ENCODE data around the gene PIP4K2A.
"Not testable (repeated sequence)": the region's sequence is repeated elsewhere in the genome, so short reads cannot be mapped to it uniquely, and the experiment has no call there.

The PIP4K2A gene

DNA sequence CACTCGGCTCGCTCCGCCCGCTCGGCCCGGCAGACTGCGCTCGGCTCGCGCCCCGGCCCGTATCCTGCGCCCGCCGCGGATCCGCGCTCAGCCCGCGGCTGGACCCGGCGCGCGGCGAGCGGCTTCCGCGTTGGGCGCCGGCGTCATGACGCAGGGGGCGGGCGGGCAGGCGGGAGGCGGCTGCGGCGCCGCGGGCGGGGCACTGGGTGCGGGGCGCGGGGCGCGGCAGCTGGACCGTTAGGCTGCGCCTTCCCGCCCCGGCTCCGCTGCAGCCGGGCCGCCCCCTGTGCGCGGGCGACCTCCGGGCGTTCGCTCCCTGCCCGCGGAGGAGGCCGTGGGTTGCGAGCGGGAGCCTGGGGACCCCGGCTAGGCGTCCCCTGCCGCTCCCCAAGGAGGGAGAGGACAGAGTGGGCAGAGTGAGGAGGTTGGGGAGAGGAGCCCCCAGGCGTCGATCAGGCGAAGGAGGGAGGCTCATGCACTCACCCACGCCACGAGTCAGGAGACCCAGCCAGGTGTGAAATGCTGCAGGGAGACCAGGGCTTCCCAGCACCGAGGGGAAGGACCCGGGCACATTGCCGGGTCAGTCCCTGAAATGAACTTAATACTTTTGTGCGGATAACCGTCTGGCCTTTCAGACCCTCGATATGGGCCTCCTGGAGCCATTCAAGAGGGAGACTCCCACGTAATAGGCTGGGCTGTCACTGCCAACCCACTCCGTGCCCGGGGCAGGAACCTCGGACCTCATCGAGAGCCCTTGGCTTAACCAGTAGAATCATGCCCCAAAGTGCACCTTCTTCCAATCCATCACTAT, at the start of gene PIP4K2A:
PIP4K2A (minus strand) TSS at position 100 of the 811 bp plus-strand sequence. CDS start 252 bp downstream, outside the sequence.
- DNase-seq = peak; percentile 82

GRCh38 chr10:22761569-22762220, 47.3 kb upstream of the PIP4K2A start:
- DNase-seq = no peak

DNA sequence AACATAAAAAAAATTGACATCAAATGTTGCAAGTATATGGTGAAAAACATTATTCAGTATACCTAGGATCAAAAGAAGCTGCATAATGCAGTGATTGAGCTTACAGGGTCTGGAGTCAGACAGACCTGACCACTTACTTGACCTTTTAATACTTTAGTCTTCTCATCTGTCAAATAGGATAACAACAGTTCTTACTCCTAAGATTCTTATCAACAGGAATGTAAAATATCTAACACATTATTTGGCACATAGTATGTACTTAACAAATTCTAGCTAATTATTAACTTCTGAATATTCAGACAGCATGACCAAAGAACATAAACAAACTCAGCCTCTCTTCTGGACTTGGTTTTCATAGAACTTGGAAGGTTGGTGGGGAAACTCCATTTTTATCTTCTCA, 45.6 kb upstream of the PIP4K2A start:
- DNase-seq = no peak

GRCh38 chr10:22758867-22759266, 44.5 kb upstream of the PIP4K2A start:
- no peak for DNase-seq

DNA sequence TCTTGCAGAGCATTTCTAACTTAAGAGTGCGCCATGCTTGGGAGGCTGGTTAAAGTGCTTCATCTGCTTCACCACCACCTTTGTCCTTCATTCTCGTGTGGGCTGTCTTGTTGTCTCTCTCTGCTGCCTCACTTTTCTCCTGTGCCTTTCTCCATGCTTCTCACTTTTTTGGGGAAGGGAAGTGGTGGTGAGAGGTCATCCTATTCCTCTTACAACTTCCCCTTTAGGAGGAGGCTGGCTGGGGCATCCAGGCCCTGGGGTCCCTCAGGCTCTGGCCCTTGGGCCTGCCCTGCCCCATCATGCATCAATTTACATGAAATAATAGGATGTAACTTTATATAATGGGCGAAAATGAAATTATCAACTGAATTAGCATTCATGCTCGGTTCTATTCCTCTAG, 39.9 kb upstream of the PIP4K2A start:
- no peak for DNase-seq

DNA sequence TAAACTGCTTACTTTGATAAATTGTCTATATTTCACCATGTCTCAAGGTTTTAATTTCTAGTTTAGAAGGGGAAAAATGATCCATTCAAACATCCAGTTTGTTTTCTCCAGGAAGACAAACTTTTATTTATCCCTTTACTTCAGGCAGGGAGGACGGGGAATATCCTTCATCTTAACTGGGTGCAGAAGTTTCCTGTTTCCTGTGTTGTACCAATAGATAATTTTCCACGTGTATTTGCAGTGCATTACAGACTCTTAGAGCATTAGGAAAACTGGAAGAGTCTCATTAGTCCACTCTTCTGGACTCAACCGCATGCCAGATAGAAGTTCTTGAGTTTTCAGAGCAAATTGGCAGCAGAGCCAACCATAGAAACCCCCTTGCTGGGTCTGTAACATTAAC, 39.4 kb upstream of the PIP4K2A start:
- DNase-seq = no peak

GRCh38 chr10:22752272-22752889, 38.0 kb upstream of the PIP4K2A start:
- DNase-seq = no peak

DNA sequence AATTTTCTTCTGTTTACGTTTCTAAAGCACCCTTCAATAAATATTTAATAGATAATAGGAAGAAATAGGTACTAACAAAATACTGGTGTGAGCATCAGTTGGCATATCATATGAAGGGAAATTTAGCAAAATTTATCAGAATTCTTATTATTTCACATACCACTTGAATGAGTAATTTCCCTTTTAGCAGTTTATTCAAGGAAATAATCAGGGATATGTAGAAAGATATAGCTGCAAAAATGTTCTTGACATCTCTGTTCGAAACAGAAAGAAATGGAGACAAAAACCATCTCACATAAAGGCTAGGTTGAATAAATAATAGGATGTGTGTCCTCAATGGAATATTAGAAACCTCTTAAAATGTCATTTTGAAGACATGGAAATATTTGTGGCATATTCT, 35.8 kb upstream of the PIP4K2A start:
- DNase-seq = no peak

GRCh38 chr10:22744858-22745257, 30.5 kb upstream of the PIP4K2A start:
- not testable (repeated sequence) for DNase-seq

GRCh38 chr10:22742678-22743077, 28.3 kb upstream of the PIP4K2A start:
- no peak for DNase-seq

DNA sequence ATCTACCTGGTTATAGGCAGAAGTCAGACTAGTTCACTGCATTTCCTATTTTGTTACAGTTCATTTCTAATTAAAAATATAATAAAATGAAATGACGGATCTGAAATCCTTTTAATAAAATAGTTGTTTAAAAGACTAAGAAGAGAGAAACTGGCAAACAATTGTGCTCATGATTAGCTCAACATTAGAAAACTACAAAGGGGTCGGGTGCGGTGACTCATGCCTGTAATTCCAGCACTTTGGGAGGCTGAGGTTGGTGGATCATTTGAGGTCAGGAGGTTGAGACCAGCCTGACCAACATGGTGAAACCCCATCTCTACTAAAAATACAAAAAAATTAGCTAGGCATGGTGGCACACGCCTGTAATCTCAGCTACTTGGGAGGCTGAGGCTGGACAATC, 27.3 kb upstream of the PIP4K2A start:
- not testable (repeated sequence) for DNase-seq

DNA sequence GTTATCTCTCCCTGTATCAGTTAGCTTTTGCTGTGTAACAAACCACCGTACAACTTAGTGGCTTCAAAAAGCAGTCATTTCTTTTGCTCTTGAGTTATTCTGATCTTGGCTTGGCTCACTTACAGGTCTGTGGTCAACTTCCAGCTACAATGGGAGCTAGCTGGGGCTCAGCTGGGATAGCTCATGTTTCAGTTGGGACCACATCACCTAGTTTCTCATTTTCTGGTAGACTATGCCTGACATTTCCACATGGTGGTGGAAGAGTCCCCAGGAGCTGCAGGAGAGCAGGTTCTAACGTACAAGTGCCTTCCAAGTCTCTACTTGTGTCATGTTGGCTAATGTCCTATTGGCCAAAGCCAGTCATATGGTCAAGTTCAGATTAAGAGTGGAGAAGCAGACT, 25.8 kb upstream of the PIP4K2A start:
- DNase-seq = no peak

GRCh38 chr10:22737587-22737986, 23.2 kb upstream of the PIP4K2A start:
- no peak for DNase-seq

- no peak for DNase-seq
Measured at GRCh38 chr10:22736134-22736533, 21.8 kb upstream of the PIP4K2A start.

DNA sequence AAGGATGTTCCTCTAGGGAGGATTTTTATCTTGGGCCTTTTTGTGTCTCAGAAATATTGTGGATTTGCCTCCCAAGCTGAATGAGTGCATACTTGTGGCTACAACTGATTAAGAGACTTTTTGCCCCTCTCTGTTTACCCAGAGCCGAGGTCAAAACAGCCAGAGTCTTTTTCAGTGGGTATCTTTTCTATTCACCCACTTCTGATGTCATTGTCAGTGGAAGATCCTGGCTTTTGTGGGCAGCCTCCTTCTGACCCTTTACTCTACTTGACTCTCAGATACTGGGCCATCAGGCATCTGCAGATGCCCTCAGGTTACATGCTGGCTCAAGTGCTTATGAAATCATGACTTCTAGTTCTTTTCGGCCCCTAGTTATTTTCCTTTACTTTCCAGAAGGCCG, 19.6 kb upstream of the PIP4K2A start:
- DNase-seq = no peak

DNA sequence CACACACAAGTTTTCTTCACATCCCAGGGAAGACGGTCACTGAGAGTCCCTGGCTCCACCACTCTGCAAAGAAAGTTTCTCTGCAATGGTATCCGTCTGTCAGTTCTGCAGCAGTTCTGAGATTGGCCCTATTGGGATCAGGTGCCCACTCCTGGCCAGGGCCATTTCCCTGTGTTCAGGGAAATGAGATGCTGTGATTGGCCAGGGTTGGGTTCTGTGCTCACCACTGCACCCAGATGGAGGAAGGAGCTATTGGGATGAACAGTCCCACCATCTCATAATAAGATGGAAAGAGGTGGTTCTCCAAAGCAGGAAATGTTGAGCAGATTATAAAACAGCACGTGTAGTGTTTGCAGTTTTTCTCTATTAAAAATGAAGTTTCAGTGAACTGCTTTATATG, 13.3 kb upstream of the PIP4K2A start:
- DNase-seq = no peak

GRCh38 chr10:22727112-22727511, 12.7 kb upstream of the PIP4K2A start:
- no peak for DNase-seq

DNA sequence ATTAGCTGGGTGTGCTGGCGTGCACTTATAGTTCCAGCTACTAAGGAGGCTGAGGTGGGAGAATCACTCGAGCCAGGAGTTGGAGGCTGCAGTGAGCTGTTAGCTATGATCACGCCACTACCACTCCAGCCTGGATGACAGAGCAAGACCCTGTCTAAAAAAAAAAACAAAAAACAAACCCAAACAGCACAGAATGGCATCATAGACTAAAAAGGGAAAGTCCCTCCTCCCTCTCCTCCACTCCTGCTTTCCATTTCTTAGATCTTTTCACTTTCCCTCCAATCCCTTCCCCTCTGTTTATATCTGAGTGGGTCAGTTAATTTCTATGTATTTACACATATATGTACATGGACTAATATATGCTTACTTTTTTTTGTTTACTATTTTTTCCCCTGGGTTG, 10.4 kb upstream of the PIP4K2A start:
- no peak for DNase-seq

DNA sequence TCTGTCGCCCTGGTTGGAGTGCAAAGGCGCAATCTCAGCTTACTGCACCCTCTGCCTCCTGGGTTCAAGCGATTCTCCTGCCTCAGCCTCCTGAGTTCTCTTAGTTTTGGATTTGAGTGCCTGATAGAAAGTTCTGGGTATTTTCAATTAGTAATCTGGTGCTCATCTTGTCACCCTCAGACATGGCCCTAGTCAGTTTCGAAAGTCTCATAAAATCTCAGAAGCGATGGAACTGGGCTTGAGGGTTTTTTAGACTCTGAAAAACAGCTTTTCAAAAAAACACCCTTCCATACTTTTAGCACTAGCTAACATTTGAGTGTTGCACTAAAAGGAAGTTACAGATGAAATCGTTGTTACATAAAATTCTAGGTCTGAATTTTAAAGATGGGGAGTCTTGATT, 9.4 kb upstream of the PIP4K2A start:
- DNase-seq = no peak

DNA sequence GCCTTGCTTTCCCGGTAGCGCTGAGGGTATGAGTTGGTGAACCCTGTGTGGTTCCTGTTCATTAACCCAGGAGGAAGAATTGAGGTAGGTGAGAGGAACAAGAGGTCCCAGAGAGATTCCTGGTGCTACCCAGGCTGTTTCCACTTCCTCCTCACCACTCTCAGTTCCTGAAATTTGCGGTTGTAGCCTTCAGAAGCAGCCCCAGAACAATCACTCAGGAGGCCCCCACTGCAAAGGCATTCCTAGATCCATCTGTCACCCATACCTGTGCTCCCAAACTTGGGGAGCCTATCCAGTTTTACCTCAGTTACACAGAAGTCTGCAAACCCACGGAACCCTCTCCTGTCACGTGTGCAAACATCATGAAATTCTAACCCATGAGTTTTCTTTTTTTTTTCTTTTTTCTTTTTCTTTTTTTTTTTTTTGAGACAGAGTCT, 9.0 kb upstream of the PIP4K2A start:
- no peak for DNase-seq

GRCh38 chr10:22722626-22723169, 8.3 kb upstream of the PIP4K2A start:
- DNase-seq = no peak

- DNase-seq = no peak
Measured at GRCh38 chr10:22720667-22721066, 6.3 kb upstream of the PIP4K2A start.

GRCh38 chr10:22719406-22720042, 5.1 kb upstream of the PIP4K2A start:
- DNase-seq = no peak

Measured in left hindlimb (tissue), 1 donor.